ENCODE data around the gene AXDND1.
"Not testable (repeated sequence)": the region's sequence is repeated elsewhere in the genome, so short reads cannot be mapped to it uniquely, and the experiment has no call there.

AXDND1 gene

GRCh38 chr1:179493323-179493722, 127.6 kb downstream of the AXDND1 start:
- H3K36me3 Mint-ChIP-seq, result no peaks in the 10 kb centered on the region
- peaks cover 3% of the 10 kb centered on the region for H3K27me3 Mint-ChIP-seq
- H3K9me3 Mint-ChIP-seq, result no peaks in the 10 kb centered on the region
- H3K4me3 Mint-ChIP-seq, result no peak overlapping the region
- no peak overlapping the region for H3K27ac Mint-ChIP-seq
- H3K4me1 Mint-ChIP-seq, result no peaks in the 10 kb centered on the region

- H3K27ac Mint-ChIP-seq, result no peak overlapping the region
- no peak overlapping the region for H3K4me3 Mint-ChIP-seq
- no peaks in the 10 kb centered on the region for H3K27me3 Mint-ChIP-seq
- no peaks in the 10 kb centered on the region for H3K4me1 Mint-ChIP-seq
- no peaks in the 10 kb centered on the region for H3K9me3 Mint-ChIP-seq
- H3K36me3 Mint-ChIP-seq, result no peaks in the 10 kb centered on the region
Observed at GRCh38 chr1:179506199-179506598, 140.4 kb downstream of the AXDND1 start.

- H3K27me3 Mint-ChIP-seq, result peaks cover 4% of the 10 kb centered on the region
- no peak overlapping the region for H3K27ac Mint-ChIP-seq
- no peak overlapping the region for H3K4me3 Mint-ChIP-seq
- no peaks in the 10 kb centered on the region for H3K9me3 Mint-ChIP-seq
- H3K36me3 Mint-ChIP-seq, result no peaks in the 10 kb centered on the region
- H3K4me1 Mint-ChIP-seq, result no peaks in the 10 kb centered on the region
Observed at GRCh38 chr1:179509384-179509783, 143.6 kb downstream of the AXDND1 start.

GRCh38 chr1:179510038-179510437, 144.3 kb downstream of the AXDND1 start:
- H3K36me3 Mint-ChIP-seq, result no peaks in the 10 kb centered on the region

GRCh38 chr1:179516976-179517705, 151.4 kb downstream of the AXDND1 start:
- Mint-ChIP-seq H3K4me3 (no peak overlapping the region), H3K36me3 (no peaks in the 10 kb centered on the region), H3K27ac (no peak overlapping the region), H3K27me3 (peaks cover 11% of the 10 kb centered on the region), H3K9me3 (peaks cover 16% of the 10 kb centered on the region), H3K4me1 (no peaks in the 10 kb centered on the region)

More at GRCh38 chr1:179510038-179510437, 144.3 kb downstream of the AXDND1 start:
- Mint-ChIP-seq H3K27ac (no peak overlapping the region), H3K4me3 (no peak overlapping the region), H3K4me1 (no peaks in the 10 kb centered on the region), H3K9me3 (no peaks in the 10 kb centered on the region), H3K27me3 (peaks cover 4% of the 10 kb centered on the region)

- not testable (repeated sequence) for H3K36me3 Mint-ChIP-seq, H3K4me1 Mint-ChIP-seq, H3K27me3 Mint-ChIP-seq, H3K27ac Mint-ChIP-seq, H3K4me3 Mint-ChIP-seq
- H3K9me3 Mint-ChIP-seq, result peaks cover 16% of the 10 kb centered on the region
Observed at GRCh38 chr1:179518544-179518943, 152.8 kb downstream of the AXDND1 start.

- Mint-ChIP-seq H3K4me1 (no peaks in the 10 kb centered on the region), H3K27ac (no peak overlapping the region), H3K9me3 (peaks cover 2% of the 10 kb centered on the region), H3K4me3 (no peak overlapping the region), H3K36me3 (no peaks in the 10 kb centered on the region), H3K27me3 (peaks cover 9% of the 10 kb centered on the region)
Observed at GRCh38 chr1:179529482-179530195, 163.9 kb downstream of the AXDND1 start.

GRCh38 chr1:179530352-179530751, 164.6 kb downstream of the AXDND1 start:
- Mint-ChIP-seq H3K27ac (no peak overlapping the region), H3K9me3 (no peaks in the 10 kb centered on the region), H3K36me3 (no peaks in the 10 kb centered on the region), H3K4me1 (no peaks in the 10 kb centered on the region), H3K4me3 (no peak overlapping the region), H3K27me3 (peaks cover 5% of the 10 kb centered on the region)

GRCh38 chr1:179541774-179542173, 176.0 kb downstream of the AXDND1 start:
- H3K4me1 Mint-ChIP-seq, result no peaks in the 10 kb centered on the region
- no peak overlapping the region for H3K27ac Mint-ChIP-seq
- no peak overlapping the region for H3K4me3 Mint-ChIP-seq
- H3K36me3 Mint-ChIP-seq, result no peaks in the 10 kb centered on the region
- peaks cover 9% of the 10 kb centered on the region for H3K27me3 Mint-ChIP-seq
- peaks cover 5% of the 10 kb centered on the region for H3K9me3 Mint-ChIP-seq

GRCh38 chr1:179545321-179545720, 179.6 kb downstream of the AXDND1 start:
- Mint-ChIP-seq H3K4me3 (no peak overlapping the region), H3K27me3 (peaks cover 9% of the 10 kb centered on the region), H3K9me3 (no peaks in the 10 kb centered on the region), H3K4me1 (no peaks in the 10 kb centered on the region), H3K27ac (no peak overlapping the region), H3K36me3 (no peaks in the 10 kb centered on the region)

GRCh38 chr1:179547021-179547535, 181.3 kb downstream of the AXDND1 start:
- peaks cover 9% of the 10 kb centered on the region for H3K27me3 Mint-ChIP-seq
- H3K4me3 Mint-ChIP-seq, result no peak overlapping the region
- no peak overlapping the region for H3K27ac Mint-ChIP-seq
- H3K9me3 Mint-ChIP-seq, result no peaks in the 10 kb centered on the region
- no peaks in the 10 kb centered on the region for H3K4me1 Mint-ChIP-seq
- H3K36me3 Mint-ChIP-seq, result no peaks in the 10 kb centered on the region

- Mint-ChIP-seq H3K4me3 (no peak overlapping the region), H3K9me3 (no peaks in the 10 kb centered on the region), H3K27me3 (peaks cover 1% of the 10 kb centered on the region), H3K27ac (no peak overlapping the region), H3K4me1 (no peaks in the 10 kb centered on the region), H3K36me3 (no peaks in the 10 kb centered on the region)
Observed at GRCh38 chr1:179548666-179549367, 183.0 kb downstream of the AXDND1 start.

GRCh38 chr1:179549368-179549700, 183.6 kb downstream of the AXDND1 start:
- peaks cover 1% of the 10 kb centered on the region for H3K27me3 Mint-ChIP-seq
- H3K27ac Mint-ChIP-seq, result no peak overlapping the region
- H3K36me3 Mint-ChIP-seq, result no peaks in the 10 kb centered on the region
- H3K4me3 Mint-ChIP-seq, result no peak overlapping the region
- H3K9me3 Mint-ChIP-seq, result no peaks in the 10 kb centered on the region
- no peaks in the 10 kb centered on the region for H3K4me1 Mint-ChIP-seq

GRCh38 chr1:179550746-179551682, 185.2 kb downstream of the AXDND1 start:
- Mint-ChIP-seq H3K9me3 (no peaks in the 10 kb centered on the region), H3K27ac (no peak overlapping the region), H3K4me1 (no peaks in the 10 kb centered on the region), H3K27me3 (peaks cover 1% of the 10 kb centered on the region), H3K4me3 (no peak overlapping the region), H3K36me3 (no peaks in the 10 kb centered on the region)

GRCh38 chr1:179554427-179554826, 188.7 kb downstream of the AXDND1 start:
- no peak overlapping the region for H3K27ac Mint-ChIP-seq
- H3K9me3 Mint-ChIP-seq, result no peaks in the 10 kb centered on the region
- H3K4me1 Mint-ChIP-seq, result no peaks in the 10 kb centered on the region
- H3K36me3 Mint-ChIP-seq, result no peaks in the 10 kb centered on the region
- H3K27me3 Mint-ChIP-seq, result peaks cover 3% of the 10 kb centered on the region
- H3K4me3 Mint-ChIP-seq, result no peak overlapping the region

All from activated naive CD4-positive, alpha-beta T cell treated with anti-CD3 and anti-CD28 coated beads, Interleukin-2, amount 50 U/mL, for 24 hours (primary cell).